A549 (cell line): ENCODE results near the gene CBX4.

Source experiments
- EP300 ChIP-seq, 2 experiments: fragments of >200 bp; sonication (Bioruptor Twin); formaldehyde crosslinking; IDR thresholded peaks; 2 replicates in 1 of 2; 3 replicates in 1 of 2; pipeline ENCODE4 v1.6.1; 2016 to 2017
- JUNB ChIP-seq: fragments of >200 bp; sonication (Bioruptor Twin); formaldehyde crosslinking; IDR thresholded peaks from 2 replicates; pipeline ENCODE4 v1.6.1; 2016
- KDM1A ChIP-seq: fragments of 200-600 bp; sonication (generic); IDR thresholded peaks from 2 replicates; pipeline ENCODE4 v1.6.1; 2016; ENCODE audit warnings: low read depth, mild to moderate bottlenecking
- MAZ ChIP-seq: fragments of 150-350 bp; IDR thresholded peaks from 2 replicates; pipeline ENCODE4 v1.6.1; 2014; ENCODE audit warnings: antibody characterized with exemption, low read depth, low read length, borderline replicate concordance
- POLR2A ChIP-seq: IDR thresholded peaks from 2 replicates; pipeline ENCODE4 v1.6.1; 2012; ENCODE audit warnings: mild to moderate bottlenecking, low read length
- RAD21 ChIP-seq, 2 experiments: fragments of >200 bp in 1 of 2; sonication (Bioruptor Twin) in 1 of 2; formaldehyde crosslinking in 1 of 2; IDR thresholded peaks in 1 of 2; conservative IDR thresholded peaks in 1 of 2; 2 replicates in 1 of 2; 3 replicates in 1 of 2; pipeline ENCODE4 v1.6.1; 2012 to 2018; ENCODE audit warnings: inconsistent platforms in 1 of 2
- SMC3 ChIP-seq: fragments of >200 bp; sonication (Bioruptor Twin); formaldehyde crosslinking; IDR thresholded peaks from 3 replicates; pipeline ENCODE4 v1.6.1; 2018; ENCODE audit warnings: inconsistent platforms
- SREBF2 ChIP-seq: fragments of 450-650 bp; IDR thresholded peaks from 2 replicates; pipeline ENCODE4 v1.6.1; 2014; ENCODE audit warnings: mild to moderate bottlenecking, moderate library complexity
- ZNF302 ChIP-seq: fragments of 250-450 bp; sonication (Bioruptor Pico); IDR thresholded peaks from 2 replicates; pipeline ENCODE4 v1.9.0; 2021; ENCODE audit warnings: inconsistent platforms, mild to moderate bottlenecking, moderate library complexity
- TF ChIP-seq, protein P1 (sequence below): fragments of >200 bp; sonication (Bioruptor Twin); formaldehyde crosslinking; IDR thresholded peaks from 3 replicates; pipeline ENCODE4 v1.5.1; 2016
- TF ChIP-seq, protein P2 (sequence below): fragments of 200-600 bp; sonication (generic); IDR thresholded peaks from 2 replicates; pipeline ENCODE4 v1.6.1; 2016; ENCODE audit warnings: antibody characterized with exemption, mild to moderate bottlenecking, moderate library complexity
- TF ChIP-seq, protein P3 (sequence below): fragments of 250-450 bp; sonication (Bioruptor Pico); IDR thresholded peaks from 2 replicates; pipeline ENCODE4 v1.5.0; 2020; ENCODE audit warnings: low read depth, mild to moderate bottlenecking, moderate library complexity
- TF ChIP-seq, protein P4 (sequence below): fragments of 150-350 bp; IDR thresholded peaks from 2 replicates; pipeline ENCODE4 v1.6.1; 2014; ENCODE audit warnings: low read depth, mild to moderate bottlenecking, low read length

DNA sequence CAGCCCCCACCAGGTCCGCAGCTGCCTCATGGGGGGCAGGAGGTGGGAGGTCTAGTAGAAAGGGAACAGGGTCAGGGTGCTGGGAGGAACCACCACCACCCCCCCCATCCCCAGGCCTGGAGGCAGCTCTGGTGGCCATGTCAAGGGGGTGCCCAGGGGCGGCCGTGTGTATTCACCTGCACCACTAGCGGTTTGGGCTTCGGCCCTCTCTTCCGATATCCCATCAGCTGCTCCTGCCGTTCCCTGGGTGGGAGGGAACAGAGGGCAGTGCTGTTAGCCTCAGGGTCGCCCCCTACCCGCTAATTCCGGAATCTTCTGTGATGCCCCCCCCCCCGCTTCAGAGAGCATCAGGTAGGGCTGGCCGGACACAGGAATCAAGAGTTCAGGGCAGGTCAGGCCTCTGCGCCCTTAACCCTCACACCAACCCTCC lies 3.8 kb downstream of the CBX4 start:
- TF ChIP-seq JUNB (no peak), SMC3 (no peak), RAD21 (conservative IDR thresholded peaks at IDR 0.05 in 1 of 2, IDR thresholded peaks at IDR 0.05 in 1 of 2) (no peak), MAZ (no peak), POLR2A (no peak), ZNF302 (CRISPR knock-in tag) (no peak), KDM1A (no peak), EP300 (IDR thresholded peaks at IDR 0.05) (no peak), SREBF2 (no peak)
- TF ChIP-seq, protein P1, sequence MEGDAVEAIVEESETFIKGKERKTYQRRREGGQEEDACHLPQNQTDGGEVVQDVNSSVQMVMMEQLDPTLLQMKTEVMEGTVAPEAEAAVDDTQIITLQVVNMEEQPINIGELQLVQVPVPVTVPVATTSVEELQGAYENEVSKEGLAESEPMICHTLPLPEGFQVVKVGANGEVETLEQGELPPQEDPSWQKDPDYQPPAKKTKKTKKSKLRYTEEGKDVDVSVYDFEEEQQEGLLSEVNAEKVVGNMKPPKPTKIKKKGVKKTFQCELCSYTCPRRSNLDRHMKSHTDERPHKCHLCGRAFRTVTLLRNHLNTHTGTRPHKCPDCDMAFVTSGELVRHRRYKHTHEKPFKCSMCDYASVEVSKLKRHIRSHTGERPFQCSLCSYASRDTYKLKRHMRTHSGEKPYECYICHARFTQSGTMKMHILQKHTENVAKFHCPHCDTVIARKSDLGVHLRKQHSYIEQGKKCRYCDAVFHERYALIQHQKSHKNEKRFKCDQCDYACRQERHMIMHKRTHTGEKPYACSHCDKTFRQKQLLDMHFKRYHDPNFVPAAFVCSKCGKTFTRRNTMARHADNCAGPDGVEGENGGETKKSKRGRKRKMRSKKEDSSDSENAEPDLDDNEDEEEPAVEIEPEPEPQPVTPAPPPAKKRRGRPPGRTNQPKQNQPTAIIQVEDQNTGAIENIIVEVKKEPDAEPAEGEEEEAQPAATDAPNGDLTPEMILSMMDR: no peak
- TF ChIP-seq, protein P2, sequence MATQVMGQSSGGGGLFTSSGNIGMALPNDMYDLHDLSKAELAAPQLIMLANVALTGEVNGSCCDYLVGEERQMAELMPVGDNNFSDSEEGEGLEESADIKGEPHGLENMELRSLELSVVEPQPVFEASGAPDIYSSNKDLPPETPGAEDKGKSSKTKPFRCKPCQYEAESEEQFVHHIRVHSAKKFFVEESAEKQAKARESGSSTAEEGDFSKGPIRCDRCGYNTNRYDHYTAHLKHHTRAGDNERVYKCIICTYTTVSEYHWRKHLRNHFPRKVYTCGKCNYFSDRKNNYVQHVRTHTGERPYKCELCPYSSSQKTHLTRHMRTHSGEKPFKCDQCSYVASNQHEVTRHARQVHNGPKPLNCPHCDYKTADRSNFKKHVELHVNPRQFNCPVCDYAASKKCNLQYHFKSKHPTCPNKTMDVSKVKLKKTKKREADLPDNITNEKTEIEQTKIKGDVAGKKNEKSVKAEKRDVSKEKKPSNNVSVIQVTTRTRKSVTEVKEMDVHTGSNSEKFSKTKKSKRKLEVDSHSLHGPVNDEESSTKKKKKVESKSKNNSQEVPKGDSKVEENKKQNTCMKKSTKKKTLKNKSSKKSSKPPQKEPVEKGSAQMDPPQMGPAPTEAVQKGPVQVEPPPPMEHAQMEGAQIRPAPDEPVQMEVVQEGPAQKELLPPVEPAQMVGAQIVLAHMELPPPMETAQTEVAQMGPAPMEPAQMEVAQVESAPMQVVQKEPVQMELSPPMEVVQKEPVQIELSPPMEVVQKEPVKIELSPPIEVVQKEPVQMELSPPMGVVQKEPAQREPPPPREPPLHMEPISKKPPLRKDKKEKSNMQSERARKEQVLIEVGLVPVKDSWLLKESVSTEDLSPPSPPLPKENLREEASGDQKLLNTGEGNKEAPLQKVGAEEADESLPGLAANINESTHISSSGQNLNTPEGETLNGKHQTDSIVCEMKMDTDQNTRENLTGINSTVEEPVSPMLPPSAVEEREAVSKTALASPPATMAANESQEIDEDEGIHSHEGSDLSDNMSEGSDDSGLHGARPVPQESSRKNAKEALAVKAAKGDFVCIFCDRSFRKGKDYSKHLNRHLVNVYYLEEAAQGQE: no peak
- TF ChIP-seq, protein P3, sequence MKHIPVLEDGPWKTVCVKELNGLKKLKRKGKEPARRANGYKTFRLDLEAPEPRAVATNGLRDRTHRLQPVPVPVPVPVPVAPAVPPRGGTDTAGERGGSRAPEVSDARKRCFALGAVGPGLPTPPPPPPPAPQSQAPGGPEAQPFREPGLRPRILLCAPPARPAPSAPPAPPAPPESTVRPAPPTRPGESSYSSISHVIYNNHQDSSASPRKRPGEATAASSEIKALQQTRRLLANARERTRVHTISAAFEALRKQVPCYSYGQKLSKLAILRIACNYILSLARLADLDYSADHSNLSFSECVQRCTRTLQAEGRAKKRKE (CRISPR knock-in tag): no peak
- TF ChIP-seq, protein P4, sequence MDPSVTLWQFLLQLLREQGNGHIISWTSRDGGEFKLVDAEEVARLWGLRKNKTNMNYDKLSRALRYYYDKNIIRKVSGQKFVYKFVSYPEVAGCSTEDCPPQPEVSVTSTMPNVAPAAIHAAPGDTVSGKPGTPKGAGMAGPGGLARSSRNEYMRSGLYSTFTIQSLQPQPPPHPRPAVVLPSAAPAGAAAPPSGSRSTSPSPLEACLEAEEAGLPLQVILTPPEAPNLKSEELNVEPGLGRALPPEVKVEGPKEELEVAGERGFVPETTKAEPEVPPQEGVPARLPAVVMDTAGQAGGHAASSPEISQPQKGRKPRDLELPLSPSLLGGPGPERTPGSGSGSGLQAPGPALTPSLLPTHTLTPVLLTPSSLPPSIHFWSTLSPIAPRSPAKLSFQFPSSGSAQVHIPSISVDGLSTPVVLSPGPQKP: no peak
